OCI-LY7 (cell line): ENCODE data around the gene REX1BD. TPM values are rescaled to one million over a fixed set of nuclear protein-coding genes. Genes with fewer than 3 reads are reported as not detected.

Experiments
- BruUV-seq: library from RNA; stranded (reverse); fragments of 400-500 nt; replicated peaks from 2 replicates; lab custom pipeline; 2021; lab: Mats Ljungman, UMichigan
- CTCF ChIA-PET: fragments of 300-600 bp; sonication (Branson Sonifier 250); formaldehyde crosslinking; loops from one replicate; lab custom pipeline; 2022; ENCODE audit warnings: antibody characterized with exemption; ENCODE audit not compliant: unreplicated experiment; lab: Charles Lee
- POLR2A ChIA-PET: fragments of 300-600 bp; sonication (Branson Sonifier 250); formaldehyde crosslinking; loops from one replicate; lab custom pipeline; 2022; ENCODE audit warnings: antibody characterized with exemption; lab: Charles Lee
- DNase-seq: peaks from one replicate; pipeline ENCODE4 v3.0.0-alpha.2; 2015; ENCODE audit warnings: low spot score
- H2AFZ ChIP-seq: fragments of 200-600 bp; sonication (generic), shearing (Covaris generic); 2 replicates; pipeline ENCODE4 v1.6.1; 2014; ENCODE audit warnings: mild to moderate bottlenecking, antibody characterized with exemption, low read length, moderate library complexity
- H3K27ac ChIP-seq: fragments of 200-600 bp; sonication (generic); 2 replicates; pipeline ENCODE4 v1.5.1; 2014; ENCODE audit warnings: mixed run types, low read depth, mild to moderate bottlenecking, moderate library complexity, low read length, inconsistent platforms; ENCODE audit not compliant: poor library complexity, severe bottlenecking
- H3K36me3 ChIP-seq: fragments of 200-600 bp; sonication (generic); 2 replicates; pipeline ENCODE4 v1.6.1; 2014; ENCODE audit warnings: mild to moderate bottlenecking, antibody characterized with exemption, low read length, moderate library complexity, mixed read lengths; ENCODE audit not compliant: insufficient read depth
- H3K4me1 ChIP-seq: fragments of 200-600 bp; sonication (generic); 2 replicates; pipeline ENCODE4 v1.5.1; 2014; ENCODE audit warnings: mild to moderate bottlenecking, low read length; ENCODE audit not compliant: insufficient read depth, poor library complexity, severe bottlenecking
- H3K4me2 ChIP-seq: fragments of 200-600 bp; sonication (generic); 2 replicates; pipeline ENCODE4 v1.6.1; 2014; ENCODE audit warnings: mild to moderate bottlenecking, low read length
- H3K4me3 ChIP-seq: fragments of 200-600 bp; sonication (generic); 2 replicates; pipeline ENCODE4 v1.5.1; 2014; ENCODE audit warnings: mild to moderate bottlenecking, low read depth, low read length; ENCODE audit not compliant: poor library complexity, severe bottlenecking
- H3K79me2 ChIP-seq: fragments of 200-600 bp; sonication (generic); 2 replicates; pipeline ENCODE4 v1.6.1; 2016; ENCODE audit warnings: low read depth, mild to moderate bottlenecking, low read length, moderate library complexity, mixed read lengths; ENCODE audit not compliant: insufficient read depth
- H3K9me2 ChIP-seq: fragments of 200-600 bp; sonication (generic); 2 replicates; pipeline ENCODE4 v1.6.1; 2016; ENCODE audit warnings: mild to moderate bottlenecking, low read length, mixed read lengths; ENCODE audit not compliant: insufficient read depth
- H3K9me3 ChIP-seq: fragments of 200-600 bp; sonication (generic); 2 replicates; pipeline ENCODE4 v1.6.1; 2014; ENCODE audit warnings: mild to moderate bottlenecking, mixed run types, low read length, mixed read lengths
- H4K20me1 ChIP-seq: fragments of 200-600 bp; sonication (generic); 2 replicates; pipeline ENCODE4 v1.6.1; 2014; ENCODE audit warnings: mild to moderate bottlenecking, antibody characterized with exemption, low read length, moderate library complexity, mixed read lengths; ENCODE audit not compliant: insufficient read depth
- EZH2phosphoT487 ChIP-seq: fragments of 200-600 bp; sonication (generic); IDR thresholded peaks from 2 replicates; pipeline ENCODE4 v1.6.1; 2018; ENCODE audit warnings: low read depth, borderline replicate concordance, mild to moderate bottlenecking, mixed run types, antibody characterized with exemption, low read length, moderate library complexity, mixed read lengths
- intact Hi-C: fragments of 100-400 bp; cut with micrococcal nuclease; formaldehyde crosslinking; loops from one replicate; pipeline ENCODE4 v1.10.0; 2022; ENCODE audit not compliant: unreplicated experiment
- total RNA-seq, 2 experiments: library from RNA; depleted of rRNA in 1 of 2; stranded (reverse); fragments of >200 nt in 1 of 2; shearing (Covaris generic) in 1 of 2; gene quantifications; 2 replicates each; pipeline ENCODE4 v1.2.3, GENCODE V29; 2014 to 2022
- TF ChIP-seq, protein P1 (sequence below): fragments of 200-600 bp; sonication (generic); conservative IDR thresholded peaks from 2 replicates; pipeline ENCODE4 v1.5.1; 2014; ENCODE audit warnings: mild to moderate bottlenecking, antibody characterized with exemption, low read length, moderate library complexity, mixed read lengths

The REX1BD gene
- total RNA-seq, 2 experiments from 2014 or later = 88.8 to 126 TPM

DNA sequence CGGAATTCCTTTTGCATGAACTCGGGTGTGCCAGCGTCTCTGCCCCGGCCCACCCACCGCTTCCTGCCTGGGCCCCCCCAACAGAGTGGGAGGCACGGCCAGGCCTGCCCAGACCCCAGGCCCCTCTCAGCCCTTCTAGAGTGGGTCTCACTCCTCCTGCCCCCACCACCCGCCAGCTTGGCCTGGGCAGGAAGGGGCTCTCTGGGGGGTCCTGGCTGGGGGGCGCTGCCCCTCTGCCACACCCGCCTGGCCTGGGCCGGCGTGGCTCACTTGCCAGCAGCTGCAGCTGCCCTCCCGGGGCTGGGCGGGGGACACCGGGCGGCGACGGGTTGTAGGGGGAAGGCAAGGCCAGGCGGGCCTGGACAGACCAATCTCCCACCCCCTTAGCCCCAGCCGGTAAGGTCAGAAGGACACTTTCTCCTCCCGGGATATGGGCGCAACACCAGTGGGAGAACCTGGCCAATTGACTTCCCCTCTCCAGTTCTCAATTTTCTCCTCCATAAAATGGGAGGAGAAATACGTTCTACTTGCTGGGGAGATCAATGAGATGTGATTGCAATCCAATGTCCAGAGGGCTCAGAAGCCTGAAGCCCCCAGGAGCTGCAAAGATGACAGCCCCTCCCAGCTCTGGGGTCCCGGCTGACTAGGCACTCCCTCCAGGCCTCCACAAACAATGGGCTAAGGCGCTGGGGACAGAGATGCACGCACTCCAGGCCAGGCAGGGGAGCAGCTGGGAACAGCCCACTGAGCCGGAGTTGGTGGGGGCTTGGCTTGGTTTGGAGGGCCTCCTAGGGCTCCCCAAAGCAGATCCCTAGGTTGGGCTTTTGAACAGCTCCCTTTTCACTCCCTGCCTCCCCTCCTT, 15.6 kb downstream of the REX1BD start:
- no peak overlapping the region for H3K4me3 ChIP-seq
- no TSS peak for BruUV-seq
- H3K36me3 ChIP-seq = no peaks in the 10 kb centered on the region
- no peaks in the 10 kb centered on the region for H3K4me1 ChIP-seq
- no peak for DNase-seq
- no peaks in the 10 kb centered on the region for H3K9me2 ChIP-seq
- POLR2A ChIA-PET = no interaction called here
- intact Hi-C loops = no loop called here
- no peak overlapping the region for H3K27ac ChIP-seq
- TF ChIP-seq, protein P1, sequence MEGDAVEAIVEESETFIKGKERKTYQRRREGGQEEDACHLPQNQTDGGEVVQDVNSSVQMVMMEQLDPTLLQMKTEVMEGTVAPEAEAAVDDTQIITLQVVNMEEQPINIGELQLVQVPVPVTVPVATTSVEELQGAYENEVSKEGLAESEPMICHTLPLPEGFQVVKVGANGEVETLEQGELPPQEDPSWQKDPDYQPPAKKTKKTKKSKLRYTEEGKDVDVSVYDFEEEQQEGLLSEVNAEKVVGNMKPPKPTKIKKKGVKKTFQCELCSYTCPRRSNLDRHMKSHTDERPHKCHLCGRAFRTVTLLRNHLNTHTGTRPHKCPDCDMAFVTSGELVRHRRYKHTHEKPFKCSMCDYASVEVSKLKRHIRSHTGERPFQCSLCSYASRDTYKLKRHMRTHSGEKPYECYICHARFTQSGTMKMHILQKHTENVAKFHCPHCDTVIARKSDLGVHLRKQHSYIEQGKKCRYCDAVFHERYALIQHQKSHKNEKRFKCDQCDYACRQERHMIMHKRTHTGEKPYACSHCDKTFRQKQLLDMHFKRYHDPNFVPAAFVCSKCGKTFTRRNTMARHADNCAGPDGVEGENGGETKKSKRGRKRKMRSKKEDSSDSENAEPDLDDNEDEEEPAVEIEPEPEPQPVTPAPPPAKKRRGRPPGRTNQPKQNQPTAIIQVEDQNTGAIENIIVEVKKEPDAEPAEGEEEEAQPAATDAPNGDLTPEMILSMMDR = no peak
- TF ChIP-seq EZH2phosphoT487 = no peak
- no peaks in the 10 kb centered on the region for H4K20me1 ChIP-seq
- no peaks in the 10 kb centered on the region for H3K79me2 ChIP-seq
- H2AFZ ChIP-seq = no peak overlapping the region
- H3K9me3 ChIP-seq = no peaks in the 10 kb centered on the region
- H3K4me2 ChIP-seq = no peak overlapping the region
- CTCF ChIA-PET = no interaction called here

DNA sequence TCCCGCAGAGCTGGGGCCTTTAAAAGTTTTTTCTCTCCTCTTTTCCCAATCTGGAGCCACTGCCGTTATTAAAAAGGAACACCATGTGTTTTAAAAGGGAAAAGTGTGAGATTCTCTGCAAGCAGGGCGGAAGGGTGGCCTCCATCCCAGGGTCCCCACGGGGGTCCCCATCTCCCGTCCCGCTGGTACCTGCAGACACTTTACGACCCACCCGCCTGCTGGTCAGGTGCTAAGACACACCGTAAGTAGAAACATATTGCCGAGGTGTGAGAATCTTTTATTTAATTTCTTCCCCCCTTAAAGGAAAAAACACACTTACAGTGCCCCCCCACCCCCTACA, 16.2 kb downstream of the REX1BD start:
- TF ChIP-seq EZH2phosphoT487 = no peak
- TF ChIP-seq, protein P1 = no peak
- ChIA-PET CTCF (no interaction called here), POLR2A (no interaction called here)
- H4K20me1 ChIP-seq = no peaks in the 10 kb centered on the region
- no peak overlapping the region for H3K27ac ChIP-seq
- H3K4me1 ChIP-seq = no peaks in the 10 kb centered on the region
- H3K79me2 ChIP-seq = no peaks in the 10 kb centered on the region
- H3K9me2 ChIP-seq = no peaks in the 10 kb centered on the region
- intact Hi-C loops = no loop called here
- no peaks in the 10 kb centered on the region for H3K9me3 ChIP-seq
- DNase-seq = no peak
- H2AFZ ChIP-seq = no peak overlapping the region
- H3K4me3 ChIP-seq = no peak overlapping the region
- H3K36me3 ChIP-seq = no peaks in the 10 kb centered on the region
- H3K4me2 ChIP-seq = no peak overlapping the region
- BruUV-seq = no TSS peak

DNA sequence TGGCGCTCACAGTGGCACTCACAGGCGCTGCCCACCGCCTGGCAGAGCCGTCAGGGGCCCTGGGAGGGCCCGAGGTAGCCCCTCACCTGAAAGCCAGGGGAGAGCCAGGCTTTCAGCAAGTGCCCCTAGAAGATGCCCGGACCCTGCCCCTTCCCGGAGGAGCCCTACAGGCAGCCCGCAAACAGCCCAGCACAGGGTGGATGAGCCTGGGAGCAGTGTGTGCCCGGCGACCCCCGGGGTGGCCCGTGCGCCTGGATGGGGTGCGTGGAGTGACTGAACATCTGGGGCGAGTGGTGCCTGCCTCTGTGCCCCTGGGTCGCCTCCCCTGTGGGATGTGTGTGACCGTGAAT, 16.6 kb downstream of the REX1BD start:
- H3K4me3 ChIP-seq = no peak overlapping the region
- no peak overlapping the region for H2AFZ ChIP-seq
- no TSS peak for BruUV-seq
- no peaks in the 10 kb centered on the region for H3K4me1 ChIP-seq
- ChIA-PET POLR2A (no interaction called here), CTCF (no interaction called here)
- intact Hi-C loops = no loop called here
- no peaks in the 10 kb centered on the region for H3K36me3 ChIP-seq
- no peak for TF ChIP-seq EZH2phosphoT487
- TF ChIP-seq, protein P1 = no peak
- H3K79me2 ChIP-seq = no peaks in the 10 kb centered on the region
- no peaks in the 10 kb centered on the region for H3K9me3 ChIP-seq
- H4K20me1 ChIP-seq = no peaks in the 10 kb centered on the region
- no peak overlapping the region for H3K4me2 ChIP-seq
- no peaks in the 10 kb centered on the region for H3K9me2 ChIP-seq
- H3K27ac ChIP-seq = no peak overlapping the region
- no peak for DNase-seq
